HG02943 (cell line): ENCODE measurements around the gene SEPSECS.
"Not testable (repeated sequence)": the region's sequence is repeated elsewhere in the genome, so short reads cannot be mapped to it uniquely, and the experiment has no call there.

Source experiments
- ATAC-seq: cut with Tn5 transposase; IDR thresholded peaks from one replicate; pipeline ENCODE4 v1.9.1; 2021; ENCODE audit warnings: mild to moderate bottlenecking, low read depth, moderate library complexity; ENCODE audit not compliant: unreplicated experiment

Gene SEPSECS

GRCh38 chr4:25089051-25089763 lies 71.0 kb downstream of the SEPSECS start:
- no peak for ATAC-seq

GRCh38 chr4:25088093-25088952 lies 71.9 kb downstream of the SEPSECS start:
- ATAC-seq, result no peak

GRCh38 chr4:25085671-25086070 lies 74.6 kb downstream of the SEPSECS start:
- ATAC-seq, result no peak

- ATAC-seq, result not testable (repeated sequence)
Observed at GRCh38 chr4:25083441-25083840, 76.8 kb downstream of the SEPSECS start.

- ATAC-seq, result no peak
Observed at GRCh38 chr4:25081866-25082471, 78.3 kb downstream of the SEPSECS start.

GRCh38 chr4:25080571-25080970 lies 79.7 kb downstream of the SEPSECS start:
- no peak for ATAC-seq

GRCh38 chr4:25078523-25078922 lies 81.7 kb downstream of the SEPSECS start:
- ATAC-seq, result no peak

- ATAC-seq, result no peak
Observed at GRCh38 chr4:25076625-25077398, 83.4 kb downstream of the SEPSECS start.

GRCh38 chr4:25075851-25076250 lies 84.4 kb downstream of the SEPSECS start:
- ATAC-seq, result no peak

GRCh38 chr4:25075129-25075528 lies 85.1 kb downstream of the SEPSECS start:
- no peak for ATAC-seq

GRCh38 chr4:25070545-25070944 lies 89.7 kb downstream of the SEPSECS start:
- no peak for ATAC-seq
